HG02852 (cell line): ENCODE data around the gene SH2D3C.

Experiments
- ATAC-seq: cut with Tn5 transposase; IDR thresholded peaks from one replicate; pipeline ENCODE4 v1.9.1; 2021; ENCODE audit warnings: mild to moderate bottlenecking, moderate library complexity; ENCODE audit not compliant: unreplicated experiment

SH2D3C gene

DNA sequence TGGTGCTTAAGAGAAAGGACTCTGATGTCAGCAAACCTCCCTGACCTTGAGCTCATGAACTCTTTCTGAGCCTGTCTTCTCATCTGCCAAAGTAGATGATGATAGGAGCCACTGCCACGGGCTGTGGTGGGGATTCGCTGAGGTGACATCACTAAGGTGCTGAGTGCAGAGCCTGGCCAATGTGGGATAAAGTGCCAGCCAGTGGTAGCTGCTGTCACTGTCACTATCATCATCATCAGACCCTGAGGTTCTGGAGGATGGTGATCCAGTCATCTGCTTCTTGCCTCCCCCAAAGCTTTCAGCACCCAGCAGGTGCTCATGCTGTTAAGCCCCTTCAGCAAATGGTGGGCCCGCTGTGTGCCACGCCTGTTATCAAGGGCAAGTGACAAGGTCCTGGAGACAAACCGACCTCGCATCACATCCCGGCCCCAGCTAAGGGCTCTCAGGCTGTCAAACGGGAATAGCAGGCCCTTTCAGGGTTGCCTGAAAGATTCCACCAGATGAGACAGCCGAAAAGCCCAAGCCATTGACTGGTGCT lies 30.6 kb upstream of the SH2D3C start:
- no peak for ATAC-seq

GRCh38 chr9:127808347-127809001 lies 30.0 kb upstream of the SH2D3C start:
- ATAC-seq = no peak

GRCh38 chr9:127806871-127807270 lies 28.4 kb upstream of the SH2D3C start:
- no peak for ATAC-seq

- no peak for ATAC-seq
Measured at GRCh38 chr9:127805620-127806019, 27.2 kb upstream of the SH2D3C start.

DNA sequence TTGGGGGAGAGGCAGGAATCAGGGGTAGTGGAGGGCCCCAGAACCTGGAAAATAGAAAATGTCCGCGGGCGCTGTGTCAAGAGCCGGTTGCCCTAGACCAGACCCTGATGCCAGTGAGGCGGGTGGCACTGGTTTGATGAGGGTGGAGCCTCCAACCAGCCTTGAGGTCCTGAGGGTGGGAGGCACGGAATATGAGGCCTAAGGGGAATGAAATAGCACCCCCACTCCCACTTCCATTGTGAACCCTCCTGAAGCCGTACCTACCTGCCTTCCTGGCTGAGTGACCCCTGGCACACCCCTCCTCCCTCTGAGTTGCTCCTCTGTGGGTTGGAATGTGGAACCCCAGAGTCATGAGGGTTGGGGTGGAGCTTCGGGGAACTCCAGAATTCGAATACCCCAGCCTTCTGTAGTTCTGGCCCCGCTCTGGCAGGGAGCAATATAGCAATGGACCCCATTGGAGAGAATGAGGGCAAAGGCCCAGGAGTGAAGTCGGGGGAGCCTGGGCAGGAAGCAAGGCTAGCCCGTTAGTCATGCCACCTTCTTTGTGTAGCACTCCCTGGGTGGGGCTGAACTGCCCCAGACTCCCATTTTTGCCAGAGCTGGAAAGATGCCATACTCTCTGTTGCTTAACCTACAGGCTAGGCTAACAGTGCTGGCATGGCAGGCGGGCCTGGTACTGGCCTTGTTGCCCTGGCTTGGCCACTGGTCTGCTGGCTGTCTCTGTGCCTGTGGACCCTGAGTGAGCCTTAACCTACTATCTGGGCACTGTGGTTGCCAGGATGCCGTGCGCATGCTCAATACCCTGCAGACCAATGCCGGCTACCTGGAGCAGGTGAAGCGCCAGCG lies 25.3 kb upstream of the SH2D3C start:
- no peak for ATAC-seq

DNA sequence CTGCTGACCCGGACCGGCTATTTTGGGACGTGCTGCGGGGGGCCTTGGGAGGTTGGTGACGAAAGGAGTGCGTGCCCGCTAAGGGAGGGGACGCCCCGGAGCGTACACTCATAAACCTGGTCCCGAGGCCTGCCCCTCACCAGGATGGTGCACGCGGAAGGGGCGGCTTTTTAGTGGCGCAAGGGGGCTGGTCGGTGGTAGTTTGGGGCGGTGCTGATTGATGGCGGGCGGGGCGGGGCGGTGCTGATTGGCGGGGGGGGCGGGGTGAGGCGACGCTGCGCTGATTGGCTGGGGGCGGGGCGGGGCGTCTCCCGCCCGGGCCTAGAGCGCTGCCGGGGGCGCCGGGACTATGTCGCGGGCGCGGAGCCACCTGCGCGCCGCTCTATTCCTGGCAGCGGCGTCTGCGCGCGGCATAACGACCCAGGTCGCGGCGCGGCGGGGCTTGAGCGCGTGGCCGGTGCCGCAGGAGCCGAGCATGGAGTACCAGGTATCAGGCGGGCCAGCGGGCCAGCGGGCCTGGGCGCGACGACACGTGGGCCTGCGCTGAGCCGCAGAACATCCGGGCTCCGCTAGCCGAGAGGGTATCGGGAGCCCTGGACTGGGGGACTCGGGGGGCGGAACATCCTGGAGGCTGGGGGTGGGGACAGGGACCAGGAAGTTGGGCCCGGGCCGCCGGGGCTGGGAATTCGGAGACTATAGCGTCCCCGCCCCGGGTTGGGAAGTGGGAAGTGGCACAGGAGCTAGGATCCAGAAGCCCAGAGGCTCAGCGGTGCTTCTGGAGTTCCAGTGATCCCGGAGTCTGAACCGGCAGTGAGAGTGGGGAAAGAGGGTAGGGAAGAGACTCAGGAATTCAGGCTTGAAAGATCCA lies 24.3 kb upstream of the SH2D3C start, which contains the start of gene FPGS:
TSS of gene FPGS (plus strand) at position 307 of the 868 bp plus-strand sequence. CDS start at position 350, 43 bp downstream.
- peak; percentile 74 for ATAC-seq

- no peak for ATAC-seq
Measured at GRCh38 chr9:127801955-127802575, 23.6 kb upstream of the SH2D3C start.

- ATAC-seq = no peak
Measured at GRCh38 chr9:127796852-127797370, 18.4 kb upstream of the SH2D3C start.

- ATAC-seq = no peak
Measured at GRCh38 chr9:127796225-127796813, 17.9 kb upstream of the SH2D3C start.

- no peak for ATAC-seq
Measured at GRCh38 chr9:127794001-127794791, 15.7 kb upstream of the SH2D3C start.

GRCh38 chr9:127793093-127793708 lies 14.7 kb upstream of the SH2D3C start:
- ATAC-seq = no peak

- no peak for ATAC-seq
Measured at GRCh38 chr9:127792417-127793031, 14.1 kb upstream of the SH2D3C start.

DNA sequence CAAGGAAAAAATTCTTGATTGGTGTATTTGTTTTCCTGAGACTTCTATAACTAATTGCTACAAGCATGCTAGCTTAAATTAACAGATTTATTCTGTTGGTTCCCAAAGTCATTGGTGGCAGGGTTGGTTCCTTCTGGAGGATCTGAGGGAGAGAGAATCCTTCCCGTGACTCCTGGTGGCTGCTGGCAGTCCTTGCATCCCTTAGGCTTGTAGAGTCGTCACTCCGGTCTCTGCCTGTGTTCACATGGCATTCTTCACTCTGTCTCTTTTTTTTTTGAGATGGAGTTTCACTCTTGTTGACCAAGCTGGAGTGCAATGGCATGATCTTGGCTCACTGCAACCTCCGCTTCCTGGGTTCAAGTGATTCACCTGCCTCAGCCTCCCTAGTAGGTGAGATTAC lies 12.6 kb upstream of the SH2D3C start:
- no peak for ATAC-seq

- no peak for ATAC-seq
Measured at GRCh38 chr9:127790094-127790855, 11.8 kb upstream of the SH2D3C start.

DNA sequence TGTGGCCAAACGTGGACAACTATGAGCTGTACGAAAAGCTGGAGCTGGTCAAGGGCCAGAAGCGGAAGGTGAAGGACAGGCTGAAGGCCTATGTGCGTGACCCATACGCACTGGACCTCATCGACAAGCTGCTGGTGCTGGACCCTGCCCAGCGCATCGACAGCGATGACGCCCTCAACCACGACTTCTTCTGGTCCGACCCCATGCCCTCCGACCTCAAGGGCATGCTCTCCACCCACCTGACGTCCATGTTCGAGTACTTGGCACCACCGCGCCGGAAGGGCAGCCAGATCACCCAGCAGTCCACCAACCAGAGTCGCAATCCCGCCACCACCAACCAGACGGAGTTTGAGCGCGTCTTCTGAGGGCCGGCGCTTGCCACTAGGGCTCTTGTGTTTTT lies 10.7 kb upstream of the SH2D3C start:
- ATAC-seq = no peak

DNA sequence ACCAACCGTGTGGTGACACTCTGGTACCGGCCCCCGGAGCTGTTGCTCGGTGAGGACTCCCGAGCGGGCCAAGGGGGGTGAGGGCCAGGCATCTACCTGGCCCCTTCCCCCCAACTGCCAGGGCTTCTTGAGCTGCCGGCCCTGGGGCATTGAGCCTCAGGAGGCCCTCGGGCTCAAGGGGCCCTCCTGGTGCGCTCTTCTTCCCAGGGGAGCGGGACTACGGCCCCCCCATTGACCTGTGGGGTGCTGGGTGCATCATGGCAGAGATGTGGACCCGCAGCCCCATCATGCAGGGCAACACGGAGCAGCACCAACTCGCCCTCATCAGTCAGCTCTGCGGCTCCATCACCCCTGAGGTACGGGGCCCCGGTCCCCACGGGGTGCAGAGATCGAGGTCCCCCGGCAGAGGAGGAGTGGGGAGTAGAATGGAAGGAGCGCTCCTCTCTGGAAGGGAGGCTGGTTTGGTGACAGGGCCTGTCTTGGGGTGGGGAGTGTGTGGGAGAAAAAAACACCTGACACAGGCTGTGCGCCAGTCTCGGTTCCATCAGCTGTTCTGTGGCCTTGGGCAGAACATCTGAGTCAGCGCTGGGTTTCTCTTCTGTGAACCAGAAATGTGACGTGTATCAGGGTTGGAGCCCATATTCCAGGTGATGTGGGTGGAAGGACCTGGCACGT lies 10.0 kb upstream of the SH2D3C start:
- no peak for ATAC-seq

DNA sequence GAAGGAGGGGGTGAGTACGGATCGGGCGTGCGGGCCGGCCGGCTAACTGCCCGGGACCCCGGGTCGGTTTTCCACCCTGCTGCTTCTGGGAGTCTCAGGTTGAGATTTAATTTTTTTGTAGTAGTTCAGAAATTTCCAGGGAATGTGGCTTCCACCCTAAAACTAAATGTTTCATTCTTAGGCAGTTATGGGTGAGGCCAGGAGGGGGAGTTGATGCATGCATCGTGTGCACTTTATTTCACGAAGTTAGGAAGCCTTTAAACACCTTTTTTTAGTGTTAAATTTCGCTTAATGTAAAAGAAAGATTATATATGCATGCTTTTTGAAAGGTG lies 8.3 kb upstream of the SH2D3C start:
- ATAC-seq = no peak
